Large intestine (tissue), 3 donors: ENCODE data around the gene EGR1. TPM values are rescaled to one million over a fixed set of nuclear protein-coding genes. Genes with fewer than 3 reads are reported as not detected.

Source experiments
- DNase-seq, 2 donors: peaks; one replicate each; pipeline versions ENCODE4 v3.0.0 to v3.0.0-alpha.2; 2013
- H3K27ac ChIP-seq: one replicate; pipeline ENCODE4 v1.5.1; 2013; ENCODE audit warnings: low read length
- H3K27me3 ChIP-seq: 2 replicates; pipeline ENCODE4 v1.6.1; 2013; ENCODE audit warnings: low read length; ENCODE audit not compliant: control insufficient read depth, insufficient read depth
- H3K36me3 ChIP-seq: 2 replicates; pipeline ENCODE4 v1.6.1; 2013; ENCODE audit warnings: low read length; ENCODE audit not compliant: control insufficient read depth, insufficient read depth
- H3K4me1 ChIP-seq: one replicate; pipeline ENCODE4 v1.6.1; 2013; ENCODE audit warnings: low read length; ENCODE audit not compliant: control insufficient read depth, insufficient read depth
- H3K4me3 ChIP-seq: one replicate; pipeline ENCODE4 v1.5.1; 2013; ENCODE audit warnings: low read length
- H3K9me3 ChIP-seq: one replicate; pipeline ENCODE4 v1.6.1; 2013; ENCODE audit warnings: mild to moderate bottlenecking, low read depth, low read length, moderate library complexity; ENCODE audit not compliant: control insufficient read depth
- WGBS: methylation state at CpG from one replicate; pipeline ENCODE4 v1.1.5; 2013; ENCODE audit warnings: low lambda C conversion rate; ENCODE audit not compliant: insufficient coverage; 5-methylcytosine and 5-hydroxymethylcytosine counted together
- polyA plus RNA-seq: library from polyadenylated mRNA; unstranded; fragments of 120-200 nt; gene quantifications from one replicate; pipeline ENCODE4 v1.2.1, GENCODE V29; 2013

EGR1 gene
- polyA plus RNA-seq, 1 donor = 371 TPM

- 100% methylated on average over 2 of the region's 6 CpGs for WGBS
- no peaks in the 10 kb centered on the region for H3K9me3 ChIP-seq
- peaks cover 2% of the 10 kb centered on the region for H3K4me1 ChIP-seq
- DNase-seq = no peak
- H3K36me3 ChIP-seq = no peaks in the 10 kb centered on the region
- H3K27me3 ChIP-seq = peaks cover 21% of the 10 kb centered on the region
- H3K27ac ChIP-seq = no peak overlapping the region
- H3K4me3 ChIP-seq = no peak overlapping the region
Observed at GRCh38 chr5:138452720-138453119, 12.6 kb upstream of the EGR1 start.

GRCh38 chr5:138453590-138453989, 11.7 kb upstream of the EGR1 start:
- Histone ChIP-seq H3K9me3 (no peaks in the 10 kb centered on the region), H3K27me3 (peaks cover 21% of the 10 kb centered on the region), H3K4me3 (no peak overlapping the region), H3K36me3 (no peaks in the 10 kb centered on the region), H3K4me1 (peaks cover 6% of the 10 kb centered on the region), H3K27ac (no peak overlapping the region)
- WGBS = no CpG with 5 or more reads among the region's 13 CpGs
- no peak for DNase-seq

GRCh38 chr5:138454121-138454520, 11.2 kb upstream of the EGR1 start:
- H3K27me3 ChIP-seq = peaks cover 21% of the 10 kb centered on the region
- no peak overlapping the region for H3K27ac ChIP-seq
- no peak for DNase-seq
- no CpG with 5 or more reads among the region's 8 CpGs for WGBS
- H3K9me3 ChIP-seq = no peaks in the 10 kb centered on the region
- H3K4me1 ChIP-seq = peaks cover 11% of the 10 kb centered on the region
- no peaks in the 10 kb centered on the region for H3K36me3 ChIP-seq
- no peak overlapping the region for H3K4me3 ChIP-seq

GRCh38 chr5:138455232-138455930, 9.9 kb upstream of the EGR1 start:
- Histone ChIP-seq H3K27me3 (peaks cover 21% of the 10 kb centered on the region), H3K27ac (no peak overlapping the region), H3K36me3 (no peaks in the 10 kb centered on the region), H3K9me3 (no peaks in the 10 kb centered on the region), H3K4me3 (no peak overlapping the region), H3K4me1 (peaks cover 20% of the 10 kb centered on the region)
- 31% methylated on average over 2 of the region's 11 CpGs for WGBS
- DNase-seq = no peak

- H3K27me3 ChIP-seq = peaks cover 21% of the 10 kb centered on the region
- no peak overlapping the region for H3K4me3 ChIP-seq
- no peaks in the 10 kb centered on the region for H3K36me3 ChIP-seq
- DNase-seq = no peak
- no peak overlapping the region for H3K27ac ChIP-seq
- 60% methylated on average over 1 of the region's 12 CpGs for WGBS
- H3K4me1 ChIP-seq = peaks cover 20% of the 10 kb centered on the region
- no peaks in the 10 kb centered on the region for H3K9me3 ChIP-seq
Observed at GRCh38 chr5:138457531-138458275, 7.6 kb upstream of the EGR1 start.

GRCh38 chr5:138458384-138458783, 6.9 kb upstream of the EGR1 start:
- peaks cover 21% of the 10 kb centered on the region for H3K27me3 ChIP-seq
- H3K36me3 ChIP-seq = no peaks in the 10 kb centered on the region
- no peak overlapping the region for H3K4me3 ChIP-seq
- DNase-seq = no peak
- H3K4me1 ChIP-seq = peaks cover 26% of the 10 kb centered on the region
- no peak overlapping the region for H3K27ac ChIP-seq
- WGBS = no CpG with 5 or more reads among the region's 11 CpGs
- H3K9me3 ChIP-seq = no peaks in the 10 kb centered on the region

GRCh38 chr5:138458856-138459255, 6.4 kb upstream of the EGR1 start:
- H3K27ac ChIP-seq = no peak overlapping the region
- H3K27me3 ChIP-seq = peaks cover 21% of the 10 kb centered on the region
- peaks cover 27% of the 10 kb centered on the region for H3K4me1 ChIP-seq
- no peak overlapping the region for H3K4me3 ChIP-seq
- H3K9me3 ChIP-seq = no peaks in the 10 kb centered on the region
- H3K36me3 ChIP-seq = no peaks in the 10 kb centered on the region
- WGBS = no CpG with 5 or more reads among the region's 9 CpGs
- DNase-seq = no peak

GRCh38 chr5:138459311-138459933, 5.9 kb upstream of the EGR1 start:
- H3K27me3 ChIP-seq = peaks cover 18% of the 10 kb centered on the region

GRCh38 chr5:138460032-138460693, 5.1 kb upstream of the EGR1 start:
- Histone ChIP-seq H3K4me3 (no peak overlapping the region), H3K9me3 (no peaks in the 10 kb centered on the region), H3K27me3 (peaks cover 14% of the 10 kb centered on the region), H3K36me3 (no peaks in the 10 kb centered on the region), H3K27ac (peak overlapping the region; percentile 33), H3K4me1 (peaks cover 27% of the 10 kb centered on the region)
- DNase-seq = no peak
- no CpG with 5 or more reads among the region's 4 CpGs for WGBS

More at GRCh38 chr5:138459311-138459933, 5.9 kb upstream of the EGR1 start:
- WGBS = no CpG with 5 or more reads among the region's 11 CpGs
- no peaks in the 10 kb centered on the region for H3K36me3 ChIP-seq
- peak in 1 of 2 donors; percentile 67 for DNase-seq
- no peaks in the 10 kb centered on the region for H3K9me3 ChIP-seq
- peak overlapping the region; percentile 33 for H3K27ac ChIP-seq
- H3K4me3 ChIP-seq = no peak overlapping the region
- peaks cover 27% of the 10 kb centered on the region for H3K4me1 ChIP-seq
